ENCODE results near the gene SEL1L2.
"Not testable (repeated sequence)": the region's sequence is repeated elsewhere in the genome, so short reads cannot be mapped to it uniquely, and the experiment has no call there.

Gene SEL1L2

DNA sequence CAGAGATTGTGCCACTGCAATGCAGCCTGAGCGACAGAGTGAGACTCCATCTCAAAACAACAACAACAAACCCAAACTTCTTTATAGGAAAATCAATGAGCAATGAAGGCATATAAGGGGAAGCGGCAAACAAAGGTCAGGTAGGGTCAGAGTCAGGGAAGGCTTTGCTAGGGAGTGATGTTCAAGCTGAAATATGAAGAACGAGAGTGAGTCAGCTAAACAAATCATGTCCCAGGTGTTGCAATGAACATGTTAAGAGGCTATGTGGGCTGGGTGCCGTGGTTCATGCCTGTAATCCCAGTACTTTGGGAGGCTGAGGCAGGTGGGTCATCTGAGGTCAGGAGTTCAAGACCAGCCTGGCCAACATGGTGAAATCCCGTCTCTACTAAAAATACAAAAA lies 1.5 kb upstream of the SEL1L2 start:
- not testable (repeated sequence) for H3K4me1 ChIP-seq (ENCODE audit: control insufficient read depth, insufficient read depth, low read length, unreplicated experiment); H2AFZ ChIP-seq (ENCODE audit: low read length, unreplicated experiment); H3K27me3 ChIP-seq (ENCODE audit: insufficient read depth, low read length); H3K4me3 ChIP-seq (ENCODE audit: low read depth, low read length); H3K79me2 ChIP-seq (ENCODE audit: control insufficient read depth, insufficient read depth, low read length, unreplicated experiment); H3K27ac ChIP-seq (ENCODE audit: low read depth, low read length); H3K36me3 ChIP-seq (ENCODE audit: insufficient read depth, low read length)

DNA sequence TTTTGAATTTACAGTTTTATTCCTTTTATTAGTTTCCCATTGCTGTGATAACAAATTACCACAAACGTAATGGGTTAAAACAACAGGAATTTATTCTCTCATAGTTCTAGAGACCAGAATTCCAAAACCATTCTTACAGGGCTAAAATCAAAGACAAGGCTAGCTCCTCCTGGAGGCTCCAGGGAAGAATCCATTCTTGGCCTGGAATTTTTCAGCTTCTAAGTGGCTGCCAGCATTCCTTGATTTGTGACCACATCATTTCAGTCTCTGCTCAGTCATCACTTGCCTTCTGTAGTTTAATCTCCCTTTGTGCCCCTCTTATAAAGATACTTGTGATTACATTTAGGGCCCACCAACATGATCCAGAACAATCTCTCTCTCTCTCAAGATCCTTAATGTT lies 897 bp upstream of the SEL1L2 start:
- H3K79me2 ChIP-seq (ENCODE audit: control insufficient read depth, insufficient read depth, low read length, unreplicated experiment): no peaks in the 10 kb centered on the region
- H3K27ac ChIP-seq (ENCODE audit: low read depth, low read length): no peak overlapping the region
- H3K4me3 ChIP-seq (ENCODE audit: low read depth, low read length): no peak overlapping the region
- H3K36me3 ChIP-seq (ENCODE audit: insufficient read depth, low read length): no peaks in the 10 kb centered on the region
- no peaks in the 10 kb centered on the region for H3K4me1 ChIP-seq (ENCODE audit: control insufficient read depth, insufficient read depth, low read length, unreplicated experiment)
- H3K27me3 ChIP-seq (ENCODE audit: insufficient read depth, low read length): peaks cover 5% of the 10 kb centered on the region; the same call in 1 of the 2 replicates
- no peak overlapping the region for H2AFZ ChIP-seq (ENCODE audit: low read length, unreplicated experiment)

DNA sequence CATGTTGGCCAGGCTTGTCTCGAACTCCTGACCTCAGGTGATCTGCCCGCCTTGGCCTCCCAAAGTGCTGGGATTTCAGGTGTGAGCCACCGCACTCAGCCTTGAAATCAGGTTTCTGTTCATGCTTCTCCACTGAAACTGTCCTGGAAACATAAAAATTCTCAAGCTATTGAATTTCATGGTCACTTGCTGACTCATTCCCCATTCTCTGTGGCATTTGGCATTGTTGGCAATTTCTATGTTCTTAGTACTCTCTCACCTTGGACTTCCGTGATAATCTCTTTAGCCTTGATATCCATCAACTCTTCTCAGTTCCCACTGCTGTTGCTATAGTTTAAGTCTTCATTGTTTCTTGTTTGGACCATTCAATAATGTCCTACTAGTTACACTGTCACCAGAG lies 6.2 kb downstream of the SEL1L2 start:
- H3K79me2 ChIP-seq (ENCODE audit: control insufficient read depth, insufficient read depth, low read length, unreplicated experiment): no peaks in the 10 kb centered on the region
- no peaks in the 10 kb centered on the region for H3K4me1 ChIP-seq (ENCODE audit: control insufficient read depth, insufficient read depth, low read length, unreplicated experiment)
- no peak overlapping the region for H3K4me3 ChIP-seq (ENCODE audit: low read depth, low read length)
- no peaks in the 10 kb centered on the region for H3K36me3 ChIP-seq (ENCODE audit: insufficient read depth, low read length)
- no peak overlapping the region for H2AFZ ChIP-seq (ENCODE audit: low read length, unreplicated experiment)
- H3K27me3 ChIP-seq (ENCODE audit: insufficient read depth, low read length): no peaks in the 10 kb centered on the region; the same call in 1 of the 2 replicates
- H3K27ac ChIP-seq (ENCODE audit: low read depth, low read length): no peak overlapping the region

DNA sequence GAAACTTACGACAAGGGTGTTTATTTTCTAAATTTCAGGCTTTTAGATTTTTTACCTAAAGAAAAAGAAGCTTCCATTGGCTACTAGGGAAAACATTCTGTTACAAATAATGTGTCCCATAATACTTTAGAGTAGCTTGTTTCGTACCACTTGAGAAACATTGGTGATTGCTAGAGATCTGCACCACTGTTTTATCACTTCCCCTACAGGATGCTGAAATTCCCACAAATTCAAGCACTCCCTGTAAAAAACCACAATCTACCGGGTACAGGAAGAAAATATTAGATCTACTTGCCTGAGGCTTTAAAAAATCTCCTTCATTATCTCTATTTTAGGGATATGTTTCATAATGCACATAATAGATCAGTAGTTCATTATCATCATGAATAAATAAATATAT lies 29.9 kb downstream of the SEL1L2 start:
- no peak overlapping the region for H3K27ac ChIP-seq (ENCODE audit: low read depth, low read length)
- H3K79me2 ChIP-seq (ENCODE audit: control insufficient read depth, insufficient read depth, low read length, unreplicated experiment): no peaks in the 10 kb centered on the region
- H2AFZ ChIP-seq (ENCODE audit: low read length, unreplicated experiment): peak overlapping the region; percentile 6

DNA sequence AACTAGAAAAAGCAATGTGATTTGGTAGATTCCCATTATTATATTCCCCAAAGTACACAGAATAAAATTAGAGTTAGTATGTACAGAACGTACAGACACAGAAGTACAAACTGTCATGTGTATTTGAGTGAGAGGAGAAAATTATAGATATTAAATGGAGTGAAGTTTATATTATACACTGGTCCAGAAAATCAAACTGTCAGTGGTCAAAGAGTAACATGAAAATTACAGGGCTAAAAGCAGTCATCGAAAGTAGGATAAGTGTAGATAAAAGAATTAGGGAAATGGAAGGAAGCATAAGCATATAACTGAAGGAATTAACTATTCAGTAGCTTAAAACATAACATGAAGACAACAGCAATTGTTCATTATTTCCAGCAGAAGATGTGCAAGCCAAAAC lies 30.3 kb downstream of the SEL1L2 start:
- no peaks in the 10 kb centered on the region for H3K36me3 ChIP-seq (ENCODE audit: insufficient read depth, low read length)
- H3K27me3 ChIP-seq (ENCODE audit: insufficient read depth, low read length): no peaks in the 10 kb centered on the region
- H3K27ac ChIP-seq (ENCODE audit: low read depth, low read length): no peak overlapping the region
- no peaks in the 10 kb centered on the region for H3K79me2 ChIP-seq (ENCODE audit: control insufficient read depth, insufficient read depth, low read length, unreplicated experiment)
- H3K4me1 ChIP-seq (ENCODE audit: control insufficient read depth, insufficient read depth, low read length, unreplicated experiment): no peaks in the 10 kb centered on the region
- no peak overlapping the region for H2AFZ ChIP-seq (ENCODE audit: low read length, unreplicated experiment)
- H3K4me3 ChIP-seq (ENCODE audit: low read depth, low read length): no peak overlapping the region

More for the DNA sequence above, 29.9 kb downstream of the SEL1L2 start:
- no peaks in the 10 kb centered on the region for H3K27me3 ChIP-seq (ENCODE audit: insufficient read depth, low read length)
- no peak overlapping the region for H3K4me3 ChIP-seq (ENCODE audit: low read depth, low read length)
- H3K36me3 ChIP-seq (ENCODE audit: insufficient read depth, low read length): no peaks in the 10 kb centered on the region
- no peaks in the 10 kb centered on the region for H3K4me1 ChIP-seq (ENCODE audit: control insufficient read depth, insufficient read depth, low read length, unreplicated experiment)

DNA sequence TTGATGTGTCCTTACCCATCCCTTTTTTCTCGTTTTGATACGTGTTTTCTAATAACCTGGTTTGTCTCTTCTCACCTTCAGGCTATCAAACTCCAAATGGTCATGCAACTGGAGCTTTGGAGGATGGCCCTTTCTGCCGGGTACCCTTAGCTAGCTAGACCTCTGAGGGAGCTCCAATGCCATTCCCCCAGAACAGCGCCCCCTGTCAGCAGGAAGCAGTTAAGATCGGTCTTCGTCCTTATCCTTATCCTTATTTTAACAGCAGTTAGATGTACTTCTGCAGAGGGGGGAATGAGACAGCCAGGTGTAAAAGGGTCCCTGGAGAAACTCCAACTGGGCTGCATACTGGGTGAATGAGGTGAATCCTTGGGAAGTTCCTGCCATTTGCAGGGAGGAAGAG lies 37.2 kb downstream of the SEL1L2 start:
- H3K27me3 ChIP-seq (ENCODE audit: insufficient read depth, low read length): no peaks in the 10 kb centered on the region
- H2AFZ ChIP-seq (ENCODE audit: low read length, unreplicated experiment): no peak overlapping the region
- no peaks in the 10 kb centered on the region for H3K79me2 ChIP-seq (ENCODE audit: control insufficient read depth, insufficient read depth, low read length, unreplicated experiment)
- H3K27ac ChIP-seq (ENCODE audit: low read depth, low read length): no peak overlapping the region
- H3K4me3 ChIP-seq (ENCODE audit: low read depth, low read length): no peak overlapping the region
- H3K4me1 ChIP-seq (ENCODE audit: control insufficient read depth, insufficient read depth, low read length, unreplicated experiment): no peaks in the 10 kb centered on the region
- H3K36me3 ChIP-seq (ENCODE audit: insufficient read depth, low read length): no peaks in the 10 kb centered on the region

DNA sequence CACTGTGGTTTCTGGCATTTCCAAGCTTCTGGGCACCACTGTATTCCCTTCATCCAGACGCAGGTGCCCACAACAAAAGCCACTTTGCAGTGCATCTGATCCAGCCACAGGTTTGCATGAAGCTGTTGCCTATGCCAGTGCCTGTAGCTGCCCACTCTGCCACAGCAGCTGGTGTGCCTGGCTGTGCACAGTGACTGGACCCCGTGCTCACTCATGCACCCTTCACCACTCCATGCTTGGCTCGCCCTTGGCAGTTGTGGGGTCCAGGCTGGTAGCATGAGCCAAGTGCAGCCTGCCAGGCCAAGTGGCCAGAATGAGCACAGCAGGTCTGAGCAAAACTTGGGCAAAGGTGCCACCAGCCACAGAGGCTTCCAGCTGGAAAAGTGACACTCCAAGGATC lies 42.7 kb downstream of the SEL1L2 start:
- H3K4me1 ChIP-seq (ENCODE audit: control insufficient read depth, insufficient read depth, low read length, unreplicated experiment): no peaks in the 10 kb centered on the region
- H3K27ac ChIP-seq (ENCODE audit: low read depth, low read length): no peak overlapping the region
- H3K27me3 ChIP-seq (ENCODE audit: insufficient read depth, low read length): peaks cover 3% of the 10 kb centered on the region; the same call in 1 of the 2 replicates
- no peak overlapping the region for H2AFZ ChIP-seq (ENCODE audit: low read length, unreplicated experiment)
- no peaks in the 10 kb centered on the region for H3K79me2 ChIP-seq (ENCODE audit: control insufficient read depth, insufficient read depth, low read length, unreplicated experiment)
- no peak overlapping the region for H3K4me3 ChIP-seq (ENCODE audit: low read depth, low read length)
- H3K36me3 ChIP-seq (ENCODE audit: insufficient read depth, low read length): no peaks in the 10 kb centered on the region

DNA sequence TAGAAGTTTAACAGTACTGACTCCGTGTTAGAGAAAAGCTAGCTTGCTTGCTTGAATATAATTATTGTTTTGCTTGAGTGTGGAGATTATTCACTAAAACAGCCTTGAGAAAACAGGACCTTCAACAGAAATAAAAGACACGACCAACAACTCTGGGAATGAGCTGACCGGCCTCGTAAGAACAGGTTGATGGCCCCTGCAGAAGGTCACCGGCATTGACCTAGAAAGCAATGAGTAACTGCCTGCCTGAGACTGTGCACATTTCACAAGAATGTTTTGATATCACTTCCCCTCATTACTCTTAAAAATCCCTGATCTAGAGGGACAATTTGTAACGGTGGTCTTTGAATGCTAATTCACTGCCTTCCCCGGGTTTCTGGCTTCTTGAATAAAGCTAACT lies 49.4 kb downstream of the SEL1L2 start:
- Histone ChIP-seq H3K4me1 (ENCODE audit: control insufficient read depth, insufficient read depth, low read length, unreplicated experiment) (no peaks in the 10 kb centered on the region), H3K79me2 (ENCODE audit: control insufficient read depth, insufficient read depth, low read length, unreplicated experiment) (no peaks in the 10 kb centered on the region), H3K4me3 (ENCODE audit: low read depth, low read length) (no peak overlapping the region), H2AFZ (ENCODE audit: low read length, unreplicated experiment) (no peak overlapping the region), H3K27me3 (ENCODE audit: insufficient read depth, low read length) (peaks cover 18% of the 10 kb centered on the region; the same call in 1 of the 2 replicates), H3K36me3 (ENCODE audit: insufficient read depth, low read length) (no peaks in the 10 kb centered on the region), H3K27ac (ENCODE audit: low read depth, low read length) (no peak overlapping the region)

DNA sequence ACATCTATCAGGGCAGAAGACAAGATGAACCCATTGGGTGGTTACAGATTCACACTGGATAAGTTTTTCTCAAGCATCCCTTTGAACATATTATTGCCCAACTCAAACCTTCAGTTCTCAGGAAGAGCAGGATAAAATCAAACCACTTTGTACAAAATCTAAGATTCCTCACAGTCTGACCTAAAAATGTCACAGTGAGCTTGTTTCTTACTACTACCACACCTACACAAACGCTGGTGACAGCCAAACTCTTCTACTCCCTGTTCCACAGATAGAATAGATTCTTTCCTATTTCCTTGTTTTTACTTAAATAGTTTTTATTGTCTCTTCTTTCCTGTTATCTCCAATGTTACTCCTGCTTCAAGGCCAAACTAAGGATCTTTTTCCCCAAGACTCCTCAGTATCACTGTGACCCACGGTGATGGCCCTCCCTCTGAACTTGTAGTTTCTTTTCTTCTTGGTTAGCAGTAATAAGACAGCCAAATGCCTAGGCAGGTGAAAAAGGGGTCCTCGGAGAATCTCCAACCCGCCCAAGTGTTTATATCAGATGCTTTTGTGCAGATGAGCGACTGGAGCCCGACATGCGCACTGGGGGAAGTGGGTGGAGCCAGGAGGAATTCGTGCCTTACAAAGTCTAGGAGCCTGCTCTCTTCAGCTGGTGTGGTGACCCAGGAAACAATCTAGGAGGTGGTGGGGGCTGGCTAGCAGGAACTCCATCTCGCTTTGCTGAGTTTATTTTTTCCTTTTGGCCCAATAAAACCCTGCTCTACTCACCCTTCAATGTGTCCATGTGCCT lies 53.4 kb downstream of the SEL1L2 start:
- Histone ChIP-seq H3K27me3 (ENCODE audit: insufficient read depth, low read length) (peaks cover 8% of the 10 kb centered on the region; the same call in 1 of the 2 replicates), H3K27ac (ENCODE audit: low read depth, low read length) (no peak overlapping the region)

DNA sequence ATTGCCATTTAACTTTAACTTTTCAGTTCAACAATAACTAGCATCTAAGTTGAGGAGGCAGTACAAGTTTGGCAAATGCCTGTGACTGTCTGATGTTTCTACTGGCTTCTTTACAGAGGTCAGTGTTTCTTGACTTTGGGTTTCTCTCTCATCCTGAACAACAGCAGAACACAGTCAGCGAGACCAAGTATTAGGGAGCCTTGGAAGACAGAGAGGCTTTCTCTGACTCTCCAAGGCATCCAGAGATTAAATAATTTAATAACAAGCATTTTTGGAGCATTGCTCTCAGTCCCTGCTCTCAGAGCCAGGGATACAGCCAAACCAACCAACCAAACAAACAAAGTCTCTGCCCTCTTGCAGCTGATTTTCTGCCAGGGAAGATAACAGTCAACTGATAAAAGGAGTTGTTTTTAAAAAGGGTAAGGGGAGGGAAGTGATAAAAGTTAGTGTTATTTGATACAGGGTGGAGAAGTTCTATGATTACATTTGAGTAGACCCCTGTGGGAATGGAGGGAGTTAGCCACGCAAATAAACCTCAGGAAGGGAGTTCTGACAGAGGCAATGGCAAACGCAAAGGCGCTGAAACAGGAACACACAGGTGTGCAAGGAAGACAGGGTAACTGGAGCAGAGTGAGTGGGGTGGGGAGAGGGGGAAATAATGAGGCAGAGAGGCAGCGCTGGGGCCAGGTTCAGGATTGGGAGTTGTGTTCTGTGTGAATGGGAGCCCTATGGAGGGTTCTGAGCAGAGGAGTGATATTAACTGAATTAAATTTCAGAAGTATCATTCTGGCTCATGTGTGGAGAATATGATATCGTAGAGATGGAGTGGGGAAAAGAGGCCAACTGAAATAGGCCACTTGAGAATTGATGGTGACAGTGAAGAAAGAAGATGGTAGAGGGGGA lies 55.2 kb downstream of the SEL1L2 start:
- Histone ChIP-seq H3K27ac (ENCODE audit: low read depth, low read length) (no peak overlapping the region), H3K4me3 (ENCODE audit: low read depth, low read length) (no peak overlapping the region), H3K79me2 (ENCODE audit: control insufficient read depth, insufficient read depth, low read length, unreplicated experiment) (no peaks in the 10 kb centered on the region), H3K36me3 (ENCODE audit: insufficient read depth, low read length) (no peaks in the 10 kb centered on the region), H2AFZ (ENCODE audit: low read length, unreplicated experiment) (no peak overlapping the region), H3K27me3 (ENCODE audit: insufficient read depth, low read length) (0 out of 2 replicates have a peak, but pooled peaks cover 2% of the 10 kb centered on the region), H3K4me1 (ENCODE audit: control insufficient read depth, insufficient read depth, low read length, unreplicated experiment) (no peaks in the 10 kb centered on the region)

More for the DNA sequence above, 53.4 kb downstream of the SEL1L2 start:
- no peaks in the 10 kb centered on the region for H3K36me3 ChIP-seq (ENCODE audit: insufficient read depth, low read length)
- H3K4me3 ChIP-seq (ENCODE audit: low read depth, low read length): no peak overlapping the region
- H2AFZ ChIP-seq (ENCODE audit: low read length, unreplicated experiment): no peak overlapping the region
- no peaks in the 10 kb centered on the region for H3K4me1 ChIP-seq (ENCODE audit: control insufficient read depth, insufficient read depth, low read length, unreplicated experiment)
- H3K79me2 ChIP-seq (ENCODE audit: control insufficient read depth, insufficient read depth, low read length, unreplicated experiment): no peaks in the 10 kb centered on the region

Data from ACC112 (cell line).